K562 (cell line): ENCODE data around the gene SSBP2. TPM values are rescaled to one million over a fixed set of nuclear protein-coding genes. Genes with fewer than 3 reads are reported as not detected.

ENCODE experiments used
- ARID2 ChIP-seq: fragments of 450-650 bp; IDR thresholded peaks from 2 replicates; pipeline ENCODE4 v1.6.1; 2017; ENCODE audit warnings: antibody characterized with exemption, mild to moderate bottlenecking
- DLX4 ChIP-seq: fragments of 250-450 bp; sonication (Bioruptor Pico); IDR thresholded peaks from 2 replicates; pipeline ENCODE4 v1.6.1; 2021; ENCODE audit warnings: mild to moderate bottlenecking
- E2F3 ChIP-seq: fragments of 250-450 bp; sonication (Bioruptor Pico); IDR thresholded peaks from 2 replicates; pipeline ENCODE4 v1.4.0; 2020; ENCODE audit warnings: mild to moderate bottlenecking
- ERF ChIP-seq: fragments of 450-650 bp; formaldehyde crosslinking; IDR thresholded peaks from 2 replicates; pipeline ENCODE4 v1.4.0; 2020; ENCODE audit warnings: mild to moderate bottlenecking, mixed read lengths
- KDM5B ChIP-seq: fragments of 200-600 bp; sonication (generic); IDR thresholded peaks from 2 replicates; pipeline ENCODE4 v1.6.1; 2012; ENCODE audit warnings: low read depth, mild to moderate bottlenecking, moderate library complexity, low read length, control low read depth, inconsistent platforms; ENCODE audit not compliant: insufficient replicate concordance
- MED1 ChIP-seq: sonication (generic); formaldehyde crosslinking; IDR thresholded peaks from 2 replicates; pipeline ENCODE4 v1.8.1; 2023; ENCODE audit warnings: missing genetic modification reagents, borderline replicate concordance
- MNT ChIP-seq, 2 experiments: fragments of 450-650 bp; conservative IDR thresholded peaks; 2 replicates each; pipeline ENCODE4 v1.6.1; 2017; ENCODE audit warnings: mild to moderate bottlenecking in 2 of 2, moderate library complexity in 2 of 2
- NFXL1 ChIP-seq: fragments of 450-650 bp; formaldehyde crosslinking; IDR thresholded peaks from 2 replicates; pipeline ENCODE4 v1.4.0; 2021; ENCODE audit warnings: mild to moderate bottlenecking
- PRMT5 ChIP-seq: sonication (generic); formaldehyde crosslinking; IDR thresholded peaks from 2 replicates; pipeline ENCODE4 v1.5.0; 2020; ENCODE audit warnings: missing genetic modification reagents
- PURB ChIP-seq: sonication (generic); formaldehyde crosslinking; IDR thresholded peaks from 2 replicates; pipeline ENCODE4 v1.9.0; 2021; ENCODE audit warnings: low read depth, mild to moderate bottlenecking, missing genetic modification reagents
- RB1 ChIP-seq: fragments of 450-650 bp; IDR thresholded peaks from 2 replicates; pipeline ENCODE4 v1.6.1; 2017; ENCODE audit warnings: low read depth, mild to moderate bottlenecking
- RNF2 ChIP-seq: sonication (generic); IDR thresholded peaks from 2 replicates; pipeline ENCODE4 v1.6.1; 2016
- TARDBP ChIP-seq: fragments of 450-650 bp; IDR thresholded peaks from 2 replicates; pipeline ENCODE4 v1.6.1; 2016
- WHSC1 ChIP-seq: IDR thresholded peaks from one replicate; pipeline ENCODE4 v1.6.1; 2012; ENCODE audit warnings: low read length, control low read depth, inconsistent platforms
- ZNF444 ChIP-seq: fragments of 250-450 bp; sonication (Bioruptor Pico); IDR thresholded peaks from 2 replicates; pipeline ENCODE4 v1.4.0; 2020; ENCODE audit warnings: mild to moderate bottlenecking, moderate library complexity
- polyA plus RNA-seq, 8 experiments: library from polyadenylated mRNA; depleted of rRNA in 4 of 8; stranded (reverse) in 5 of 8; unstranded in 3 of 8; fragments of >200 nt; fragmentation: Nextera tagmentation in 2 of 8; fragmentation: Illumina TruSeq in 1 of 8; extraction: Ambion mirVana in 2 of 8; extraction: Trizol in 1 of 8; gene quantifications; 2 replicates each; pipeline versions ENCODE4 v1.2.1 to v1.2.3, GENCODE V29; 2011 to 2014; ENCODE audit warnings: inconsistent platforms in 1 of 8, missing spikeins in 1 of 8
- total RNA-seq, 7 experiments: library from RNA; depleted of rRNA in 6 of 7; stranded (reverse); fragments of >200 nt in 6 of 7; fragmentation: Illumina TruSeq in 2 of 7; extraction: Trizol in 2 of 7; gene quantifications; 2 replicates each; pipeline versions ENCODE4 v1.2.1 to v1.2.3, GENCODE V29; 2011 to 2021; ENCODE audit warnings: low replicate concordance in 1 of 7
- TF ChIP-seq, protein P1 (sequence below): fragments of 450-650 bp; IDR thresholded peaks from 2 replicates; pipeline ENCODE4 v1.6.1; 2016; ENCODE audit warnings: mild to moderate bottlenecking, moderate library complexity
- TF ChIP-seq, protein P2 (sequence below): sonication (generic); formaldehyde crosslinking; IDR thresholded peaks from 2 replicates; pipeline ENCODE4 v1.8.0; 2022; ENCODE audit warnings: missing genetic modification reagents, mild to moderate bottlenecking, moderate library complexity, borderline replicate concordance

Gene SSBP2
- total and polyA plus RNA-seq, 9 of the 15 experiments (the other 6 are each of a cell fraction or from before 2014, with no cell fraction given): 22.3 to 133 (median 42.1) TPM

DNA sequence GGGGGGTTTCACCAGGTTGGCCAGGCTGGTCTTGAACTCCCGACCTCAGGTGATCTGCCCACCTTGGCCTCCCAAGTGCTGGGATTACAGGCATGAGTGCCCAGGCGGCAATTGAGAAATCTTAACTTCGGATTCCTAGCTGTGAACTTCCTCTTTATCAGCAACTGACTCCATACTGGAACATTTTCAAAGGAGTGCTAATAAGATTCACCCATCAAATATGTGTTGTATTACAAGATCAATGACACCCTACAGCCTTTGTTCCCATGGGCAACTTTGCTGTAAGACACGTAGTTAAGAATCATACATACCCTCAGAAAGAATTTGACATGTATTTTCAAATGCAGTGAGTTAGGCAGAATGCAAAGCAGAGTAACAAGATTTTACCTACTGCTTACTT lies 333.8 kb downstream of the SSBP2 start (continued):
- TF ChIP-seq, protein P1, sequence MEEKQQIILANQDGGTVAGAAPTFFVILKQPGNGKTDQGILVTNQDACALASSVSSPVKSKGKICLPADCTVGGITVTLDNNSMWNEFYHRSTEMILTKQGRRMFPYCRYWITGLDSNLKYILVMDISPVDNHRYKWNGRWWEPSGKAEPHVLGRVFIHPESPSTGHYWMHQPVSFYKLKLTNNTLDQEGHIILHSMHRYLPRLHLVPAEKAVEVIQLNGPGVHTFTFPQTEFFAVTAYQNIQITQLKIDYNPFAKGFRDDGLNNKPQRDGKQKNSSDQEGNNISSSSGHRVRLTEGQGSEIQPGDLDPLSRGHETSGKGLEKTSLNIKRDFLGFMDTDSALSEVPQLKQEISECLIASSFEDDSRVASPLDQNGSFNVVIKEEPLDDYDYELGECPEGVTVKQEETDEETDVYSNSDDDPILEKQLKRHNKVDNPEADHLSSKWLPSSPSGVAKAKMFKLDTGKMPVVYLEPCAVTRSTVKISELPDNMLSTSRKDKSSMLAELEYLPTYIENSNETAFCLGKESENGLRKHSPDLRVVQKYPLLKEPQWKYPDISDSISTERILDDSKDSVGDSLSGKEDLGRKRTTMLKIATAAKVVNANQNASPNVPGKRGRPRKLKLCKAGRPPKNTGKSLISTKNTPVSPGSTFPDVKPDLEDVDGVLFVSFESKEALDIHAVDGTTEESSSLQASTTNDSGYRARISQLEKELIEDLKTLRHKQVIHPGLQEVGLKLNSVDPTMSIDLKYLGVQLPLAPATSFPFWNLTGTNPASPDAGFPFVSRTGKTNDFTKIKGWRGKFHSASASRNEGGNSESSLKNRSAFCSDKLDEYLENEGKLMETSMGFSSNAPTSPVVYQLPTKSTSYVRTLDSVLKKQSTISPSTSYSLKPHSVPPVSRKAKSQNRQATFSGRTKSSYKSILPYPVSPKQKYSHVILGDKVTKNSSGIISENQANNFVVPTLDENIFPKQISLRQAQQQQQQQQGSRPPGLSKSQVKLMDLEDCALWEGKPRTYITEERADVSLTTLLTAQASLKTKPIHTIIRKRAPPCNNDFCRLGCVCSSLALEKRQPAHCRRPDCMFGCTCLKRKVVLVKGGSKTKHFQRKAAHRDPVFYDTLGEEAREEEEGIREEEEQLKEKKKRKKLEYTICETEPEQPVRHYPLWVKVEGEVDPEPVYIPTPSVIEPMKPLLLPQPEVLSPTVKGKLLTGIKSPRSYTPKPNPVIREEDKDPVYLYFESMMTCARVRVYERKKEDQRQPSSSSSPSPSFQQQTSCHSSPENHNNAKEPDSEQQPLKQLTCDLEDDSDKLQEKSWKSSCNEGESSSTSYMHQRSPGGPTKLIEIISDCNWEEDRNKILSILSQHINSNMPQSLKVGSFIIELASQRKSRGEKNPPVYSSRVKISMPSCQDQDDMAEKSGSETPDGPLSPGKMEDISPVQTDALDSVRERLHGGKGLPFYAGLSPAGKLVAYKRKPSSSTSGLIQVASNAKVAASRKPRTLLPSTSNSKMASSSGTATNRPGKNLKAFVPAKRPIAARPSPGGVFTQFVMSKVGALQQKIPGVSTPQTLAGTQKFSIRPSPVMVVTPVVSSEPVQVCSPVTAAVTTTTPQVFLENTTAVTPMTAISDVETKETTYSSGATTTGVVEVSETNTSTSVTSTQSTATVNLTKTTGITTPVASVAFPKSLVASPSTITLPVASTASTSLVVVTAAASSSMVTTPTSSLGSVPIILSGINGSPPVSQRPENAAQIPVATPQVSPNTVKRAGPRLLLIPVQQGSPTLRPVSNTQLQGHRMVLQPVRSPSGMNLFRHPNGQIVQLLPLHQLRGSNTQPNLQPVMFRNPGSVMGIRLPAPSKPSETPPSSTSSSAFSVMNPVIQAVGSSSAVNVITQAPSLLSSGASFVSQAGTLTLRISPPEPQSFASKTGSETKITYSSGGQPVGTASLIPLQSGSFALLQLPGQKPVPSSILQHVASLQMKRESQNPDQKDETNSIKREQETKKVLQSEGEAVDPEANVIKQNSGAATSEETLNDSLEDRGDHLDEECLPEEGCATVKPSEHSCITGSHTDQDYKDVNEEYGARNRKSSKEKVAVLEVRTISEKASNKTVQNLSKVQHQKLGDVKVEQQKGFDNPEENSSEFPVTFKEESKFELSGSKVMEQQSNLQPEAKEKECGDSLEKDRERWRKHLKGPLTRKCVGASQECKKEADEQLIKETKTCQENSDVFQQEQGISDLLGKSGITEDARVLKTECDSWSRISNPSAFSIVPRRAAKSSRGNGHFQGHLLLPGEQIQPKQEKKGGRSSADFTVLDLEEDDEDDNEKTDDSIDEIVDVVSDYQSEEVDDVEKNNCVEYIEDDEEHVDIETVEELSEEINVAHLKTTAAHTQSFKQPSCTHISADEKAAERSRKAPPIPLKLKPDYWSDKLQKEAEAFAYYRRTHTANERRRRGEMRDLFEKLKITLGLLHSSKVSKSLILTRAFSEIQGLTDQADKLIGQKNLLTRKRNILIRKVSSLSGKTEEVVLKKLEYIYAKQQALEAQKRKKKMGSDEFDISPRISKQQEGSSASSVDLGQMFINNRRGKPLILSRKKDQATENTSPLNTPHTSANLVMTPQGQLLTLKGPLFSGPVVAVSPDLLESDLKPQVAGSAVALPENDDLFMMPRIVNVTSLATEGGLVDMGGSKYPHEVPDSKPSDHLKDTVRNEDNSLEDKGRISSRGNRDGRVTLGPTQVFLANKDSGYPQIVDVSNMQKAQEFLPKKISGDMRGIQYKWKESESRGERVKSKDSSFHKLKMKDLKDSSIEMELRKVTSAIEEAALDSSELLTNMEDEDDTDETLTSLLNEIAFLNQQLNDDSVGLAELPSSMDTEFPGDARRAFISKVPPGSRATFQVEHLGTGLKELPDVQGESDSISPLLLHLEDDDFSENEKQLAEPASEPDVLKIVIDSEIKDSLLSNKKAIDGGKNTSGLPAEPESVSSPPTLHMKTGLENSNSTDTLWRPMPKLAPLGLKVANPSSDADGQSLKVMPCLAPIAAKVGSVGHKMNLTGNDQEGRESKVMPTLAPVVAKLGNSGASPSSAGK: no peak
- TF ChIP-seq PURB (CRISPR knock-in tag) (no peak), ERF (CRISPR knock-in tag) (no peak), MED1 (no peak), PRMT5 (no peak), RNF2 (no peak), DLX4 (no peak), E2F3 (CRISPR knock-in tag) (no peak), ZNF444 (CRISPR knock-in tag) (no peak), TARDBP (no peak), ARID2 (no peak), MNT (conservative IDR thresholded peaks at IDR 0.05) (no peak), KDM5B (no peak), NFXL1 (CRISPR knock-in tag) (no peak), WHSC1 (no peak), RB1 (no peak)
- TF ChIP-seq, protein P2, sequence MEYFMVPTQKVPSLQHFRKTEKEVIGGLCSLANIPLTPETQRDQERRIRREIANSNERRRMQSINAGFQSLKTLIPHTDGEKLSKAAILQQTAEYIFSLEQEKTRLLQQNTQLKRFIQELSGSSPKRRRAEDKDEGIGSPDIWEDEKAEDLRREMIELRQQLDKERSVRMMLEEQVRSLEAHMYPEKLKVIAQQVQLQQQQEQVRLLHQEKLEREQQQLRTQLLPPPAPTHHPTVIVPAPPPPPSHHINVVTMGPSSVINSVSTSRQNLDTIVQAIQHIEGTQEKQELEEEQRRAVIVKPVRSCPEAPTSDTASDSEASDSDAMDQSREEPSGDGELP (CRISPR knock-in tag): no peak
